Stimulated activated CD4-positive, alpha-beta T cell treated with anti-CD3 and anti-CD28 coated beads, Interleukin-4, amount 100 ng/mL, for 1 hour (primary cell): Measurements from ENCODE around the gene AMOTL2.

ENCODE experiments used
- DNase-seq: peaks from one replicate; pipeline ENCODE4 v3.0.0-alpha.2; 2020

AMOTL2 gene

DNA sequence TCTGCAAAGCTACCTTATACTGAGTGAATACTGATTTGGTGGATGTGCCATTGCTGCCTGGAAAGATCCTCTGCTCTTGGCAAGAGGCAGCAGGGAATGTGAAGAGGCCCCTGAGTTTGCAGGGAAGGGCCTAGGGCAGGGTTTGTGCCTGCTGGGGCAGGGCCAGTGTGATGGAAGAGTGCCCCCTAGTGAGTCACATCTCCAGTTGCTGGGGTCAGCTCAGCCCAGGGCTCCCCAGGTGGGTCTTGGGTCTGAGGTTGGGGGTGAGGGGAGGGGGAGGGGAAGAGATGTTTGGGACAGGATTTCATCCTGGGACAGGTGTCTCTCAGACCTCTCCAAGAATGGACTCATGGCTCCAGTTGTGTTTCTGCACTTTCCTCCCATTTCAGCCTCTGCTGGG, 4.1 kb upstream of the AMOTL2 start:
- no peak for DNase-seq

DNA sequence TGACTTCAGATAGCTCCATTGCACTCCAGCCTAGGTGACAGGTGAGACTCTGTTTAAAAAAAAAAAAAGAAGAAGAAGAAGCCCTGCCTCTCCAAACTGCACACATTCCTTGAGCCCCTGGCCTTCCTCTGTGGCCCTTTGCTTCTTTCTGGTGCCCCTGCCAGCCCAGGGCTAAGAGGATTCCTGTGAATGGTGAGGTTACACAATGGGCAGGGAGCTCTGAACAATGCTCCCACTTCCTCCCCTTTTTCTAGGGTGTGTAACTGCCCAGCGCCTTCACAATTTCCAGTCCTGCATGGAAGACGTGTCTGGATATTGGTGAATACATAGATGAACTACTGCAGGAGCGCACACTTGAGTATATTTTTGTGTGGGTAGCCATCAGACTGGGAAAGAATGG, 3.6 kb upstream of the AMOTL2 start:
- no peak for DNase-seq

DNA sequence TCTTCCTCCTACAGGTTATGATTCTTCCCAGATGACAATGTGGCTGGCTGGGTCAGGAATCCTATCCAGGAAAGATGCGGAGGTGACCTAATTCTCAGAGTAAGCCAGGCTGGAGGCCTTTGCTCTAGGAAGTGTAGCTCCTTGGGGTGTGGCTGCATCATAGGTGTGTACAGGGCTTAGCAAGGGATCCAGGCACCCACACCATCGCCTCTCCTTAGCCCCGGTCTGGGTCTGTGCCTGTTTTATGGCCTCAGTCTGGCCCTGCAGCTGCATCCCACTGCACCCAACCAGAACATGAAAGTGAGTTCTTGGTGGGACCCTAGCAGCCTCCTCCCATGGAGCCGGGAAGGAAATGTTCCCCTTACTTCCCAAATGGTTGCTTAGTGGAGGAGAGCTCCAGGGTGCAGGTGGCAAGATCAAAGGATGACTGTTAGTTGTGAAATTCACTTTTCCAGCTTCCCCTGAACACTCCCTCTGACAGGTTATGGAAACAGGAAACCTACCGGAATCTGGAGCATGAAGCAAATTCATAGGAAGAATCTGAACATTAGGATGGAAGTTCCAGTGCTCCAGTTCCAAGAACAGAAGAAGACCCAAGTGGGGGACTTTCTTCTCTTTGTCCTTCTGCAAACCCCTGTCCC, 2.7 kb upstream of the AMOTL2 start:
- DNase-seq = no peak

DNA sequence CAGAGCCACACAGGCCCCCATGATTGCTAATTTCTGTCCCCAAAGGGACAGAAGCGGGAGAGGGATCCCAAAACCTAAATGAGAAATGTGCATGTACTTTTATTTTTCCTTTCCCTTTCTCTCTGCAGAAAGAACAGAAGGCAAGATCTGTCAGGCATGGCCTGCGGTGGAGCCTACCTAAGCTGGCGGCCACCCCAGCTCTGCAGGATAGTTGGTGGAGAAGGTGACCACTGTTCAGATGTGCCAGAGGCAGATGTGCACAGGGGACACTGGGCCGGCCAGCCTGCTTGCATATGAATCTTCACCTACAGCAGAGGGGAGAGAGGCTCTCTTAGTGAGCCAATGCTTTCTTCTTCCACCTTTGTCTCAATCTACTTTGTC, 2.1 kb upstream of the AMOTL2 start:
- DNase-seq = no peak

DNA sequence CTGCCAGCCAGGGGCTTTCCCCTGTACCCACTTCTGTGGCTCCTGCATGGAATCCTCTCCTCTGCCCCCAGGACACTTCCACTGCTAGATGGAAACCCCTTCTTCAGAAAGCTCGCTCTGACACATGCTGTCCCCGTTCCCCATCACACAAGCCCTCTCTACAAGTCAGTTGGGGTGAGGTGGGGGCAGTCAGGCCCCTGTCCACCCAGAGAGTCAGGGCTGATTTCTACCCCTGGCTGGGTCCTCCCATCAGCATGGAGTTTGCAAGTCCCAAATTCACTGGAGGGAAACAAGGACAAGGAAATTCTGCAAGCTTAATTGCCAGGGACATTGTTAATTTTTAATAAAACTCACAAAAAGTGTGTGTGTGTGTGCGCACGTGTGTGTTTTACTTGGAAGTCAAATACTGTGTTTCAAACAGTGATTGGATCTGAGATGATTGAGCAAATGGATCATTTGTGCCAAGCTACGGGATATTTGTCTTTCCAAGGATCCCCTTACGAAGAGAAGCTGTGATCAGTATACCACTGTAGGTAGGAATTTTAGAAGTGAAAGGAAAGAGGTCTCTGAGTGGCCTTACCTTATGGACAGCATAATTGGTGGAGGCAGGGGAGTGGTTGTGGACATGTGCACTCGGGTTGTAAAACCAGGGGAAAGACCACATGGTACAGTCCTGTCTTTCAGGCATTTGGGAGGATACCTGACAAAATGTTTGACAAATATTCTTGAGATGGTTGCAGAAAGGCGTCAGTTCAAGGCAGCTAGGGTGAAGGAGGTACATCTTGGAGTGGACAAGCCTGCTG, 1.5 kb upstream of the AMOTL2 start:
- no peak for DNase-seq

DNA sequence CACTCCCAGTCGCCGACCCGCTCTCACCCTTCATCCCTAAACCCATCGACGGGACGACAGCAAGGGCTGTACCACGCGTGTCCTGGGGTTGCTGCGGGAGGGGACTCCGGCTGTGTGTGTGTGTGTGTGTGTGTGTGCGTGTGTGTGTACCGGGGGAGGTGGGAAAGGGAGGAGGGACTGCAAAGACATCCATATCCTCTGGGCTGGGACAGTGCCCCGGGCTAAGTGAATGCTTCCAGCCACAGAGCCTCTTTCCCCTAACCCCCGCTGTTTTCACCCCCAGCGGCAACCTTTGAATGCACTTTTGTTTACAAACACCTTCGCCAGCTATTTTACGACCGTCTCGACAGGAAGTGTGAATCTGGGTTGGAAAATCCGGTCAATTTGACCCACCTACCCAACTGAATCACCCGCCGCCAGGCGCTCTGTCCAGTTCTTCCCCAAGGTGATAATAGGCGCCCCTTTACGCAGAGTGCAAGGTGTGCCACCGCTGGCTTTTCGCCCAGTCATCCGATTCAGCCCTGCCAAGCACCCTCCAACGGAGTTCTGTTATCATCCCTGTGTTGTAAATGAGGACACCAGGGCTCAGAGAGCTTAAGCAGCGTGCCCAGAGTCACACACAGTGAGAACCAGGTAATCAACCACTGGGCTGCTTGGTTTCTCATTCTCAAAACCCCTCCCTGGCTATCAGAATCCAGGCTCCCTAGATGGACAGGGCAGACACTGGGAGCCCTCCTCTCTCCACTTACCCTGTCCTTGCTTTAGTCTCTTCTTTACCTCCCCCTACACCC, 739 bp upstream of the AMOTL2 start:
- no peak for DNase-seq

DNA sequence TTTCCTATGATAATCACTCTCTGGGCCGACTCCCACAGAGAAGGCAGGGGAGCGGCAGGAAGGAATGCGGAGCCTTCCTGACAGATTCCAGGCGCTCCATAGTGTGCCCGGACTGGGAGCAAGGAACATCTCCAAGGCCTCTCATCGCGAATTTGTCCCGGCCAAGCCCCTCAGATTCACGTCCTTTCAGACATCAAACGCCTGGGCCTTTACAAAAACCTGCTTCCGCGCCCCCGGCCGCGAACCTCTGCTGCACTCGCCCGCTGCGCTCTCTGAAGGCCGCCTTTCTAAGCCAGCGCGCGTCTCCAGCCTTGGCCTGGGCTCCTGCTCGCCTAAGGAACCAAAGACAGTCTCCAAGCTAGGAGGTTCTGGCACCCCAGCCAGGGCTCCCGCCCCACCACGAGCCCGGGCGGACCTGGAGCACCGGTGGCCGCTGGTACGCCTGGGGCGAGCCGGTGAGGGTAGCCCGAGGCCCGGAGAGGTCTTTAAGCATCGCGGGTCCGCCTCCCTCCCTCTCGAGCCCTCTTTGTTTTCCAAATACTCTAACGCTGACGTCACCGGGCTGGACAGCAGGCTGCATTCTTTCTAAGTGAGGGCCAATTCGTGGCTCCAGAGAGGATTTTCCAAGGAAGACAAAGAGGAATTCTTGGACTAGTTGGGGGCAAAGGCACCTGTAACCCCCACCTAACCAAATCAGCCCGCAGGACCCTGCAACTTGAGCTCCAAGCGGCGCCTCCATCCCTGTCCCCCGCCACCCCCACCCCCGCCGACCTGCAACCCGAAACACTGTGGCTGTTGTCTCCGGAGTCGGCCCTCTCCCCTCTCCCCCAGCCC, 759 bp downstream of the AMOTL2 start:
- no peak for DNase-seq

DNA sequence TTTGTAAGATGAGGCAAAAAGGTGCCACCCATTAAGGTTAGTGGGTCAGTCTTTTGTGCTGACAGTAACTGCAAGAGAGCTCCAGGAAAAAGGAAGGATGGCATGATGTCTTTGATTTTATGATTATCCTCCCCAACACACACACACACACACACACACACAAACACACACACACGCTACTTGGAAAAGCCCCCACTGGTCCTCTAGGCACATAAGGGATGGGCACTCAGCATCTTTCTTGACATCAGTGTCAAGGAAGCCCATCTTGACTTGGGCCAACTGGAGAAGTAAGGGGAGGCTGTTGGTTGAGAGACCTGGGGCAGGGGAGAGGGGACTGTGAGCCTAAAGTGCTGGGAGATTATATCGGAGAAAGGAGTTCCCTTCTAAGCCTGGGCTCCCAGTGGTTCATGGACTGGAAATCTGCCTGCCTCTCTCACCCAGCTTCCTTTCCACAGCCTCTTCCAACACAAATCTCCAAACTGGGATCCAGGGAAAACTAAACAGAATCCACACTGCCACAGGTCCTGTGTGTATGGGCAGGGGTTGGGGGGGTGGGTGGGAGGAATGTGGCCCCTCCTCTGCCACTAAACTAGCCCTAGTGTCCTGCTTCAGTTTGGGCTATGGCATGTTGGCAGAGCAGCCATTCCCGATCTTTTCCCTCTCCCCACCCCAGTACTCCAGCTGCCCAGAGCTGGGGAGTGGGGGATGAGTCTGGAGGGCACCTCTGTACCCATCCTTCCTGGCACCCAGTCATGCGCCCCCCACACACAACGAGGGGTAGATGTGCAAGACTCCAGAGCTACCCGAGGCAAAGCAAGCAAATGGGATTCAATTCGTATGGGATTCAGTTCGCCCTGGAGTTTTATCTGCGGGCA, 1.6 kb downstream of the AMOTL2 start:
- DNase-seq = no peak

DNA sequence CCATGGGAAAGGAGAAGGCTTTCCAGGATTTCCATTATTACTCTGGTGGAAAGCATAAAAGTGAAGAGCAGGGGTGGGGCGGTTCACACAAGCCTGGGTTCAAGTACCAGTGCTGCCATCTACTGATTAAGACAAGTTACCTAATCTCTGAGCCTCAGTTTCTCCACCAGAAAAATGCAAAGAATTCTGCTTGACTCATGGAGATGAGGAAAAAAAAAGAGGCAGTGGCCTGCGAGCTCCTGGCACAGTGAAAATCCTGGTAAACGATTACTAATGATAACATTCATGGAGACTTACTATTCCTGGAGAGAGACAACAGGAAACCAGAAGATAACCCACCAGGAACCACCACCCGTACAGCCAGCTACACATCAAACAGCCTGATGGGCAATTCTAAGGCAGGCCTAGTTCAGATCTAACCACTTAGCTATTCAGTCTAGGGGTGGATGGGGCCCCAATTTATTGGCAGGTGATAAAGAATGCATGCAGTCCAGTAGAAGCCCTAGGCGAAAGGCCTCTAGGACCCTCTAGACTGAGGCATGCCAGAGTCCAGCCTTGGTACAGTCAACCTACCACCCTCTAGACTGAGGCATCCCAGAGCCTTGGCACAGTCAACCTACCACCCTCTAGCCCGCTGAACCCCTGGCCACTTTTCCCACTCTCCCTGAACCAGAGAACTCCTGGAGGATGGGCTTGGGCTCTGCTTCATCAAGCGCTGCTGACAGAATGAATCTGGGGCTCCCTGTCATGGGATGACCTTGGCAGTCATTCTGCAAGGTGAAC, 2.5 kb downstream of the AMOTL2 start:
- no peak for DNase-seq

DNA sequence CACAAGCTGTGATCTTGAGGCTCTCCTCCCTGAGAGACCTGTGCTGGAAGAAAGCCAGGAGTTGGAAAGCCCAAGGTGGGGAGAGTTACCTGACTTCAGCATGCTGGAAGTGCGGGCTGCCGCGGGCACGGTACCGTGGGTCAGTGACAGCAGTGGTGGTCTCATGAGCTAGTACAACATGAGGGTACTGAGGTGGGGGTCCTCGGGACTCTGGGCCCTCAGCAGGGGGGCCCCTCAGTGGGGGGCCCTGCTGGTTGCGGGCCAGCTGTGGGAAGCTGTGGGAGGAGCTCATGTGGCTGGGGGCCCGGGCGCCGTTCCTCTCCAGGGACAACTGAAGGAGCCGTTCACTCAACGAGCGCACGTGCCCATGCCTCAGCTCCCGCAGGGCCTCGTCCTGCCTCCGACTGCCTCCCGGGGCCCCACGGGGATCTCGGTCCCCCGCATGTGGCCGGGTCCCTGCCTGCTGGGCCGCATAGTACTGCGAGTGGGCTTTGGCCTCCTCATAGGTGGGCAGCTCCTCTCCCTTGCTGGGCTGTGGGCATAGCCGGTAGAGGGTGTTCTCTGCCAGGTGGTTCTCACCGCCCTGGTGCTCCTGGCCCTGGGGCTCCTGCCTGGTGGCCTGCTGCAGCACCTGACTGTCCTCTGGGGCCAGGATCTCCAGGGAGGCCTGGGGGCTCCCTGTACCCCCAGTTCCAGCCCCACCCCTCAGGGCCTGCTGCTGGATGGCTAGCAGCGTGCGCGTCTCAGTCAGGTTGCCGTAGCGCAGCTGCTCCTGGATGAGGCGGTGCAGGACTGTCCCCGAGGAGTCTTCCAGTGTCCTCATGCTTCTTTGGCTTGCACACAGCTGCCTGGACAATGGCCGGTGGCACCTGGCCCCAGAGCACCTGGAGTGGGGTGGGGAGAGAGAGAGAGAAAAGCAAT, 3.4 kb downstream of the AMOTL2 start:
- no peak for DNase-seq

DNA sequence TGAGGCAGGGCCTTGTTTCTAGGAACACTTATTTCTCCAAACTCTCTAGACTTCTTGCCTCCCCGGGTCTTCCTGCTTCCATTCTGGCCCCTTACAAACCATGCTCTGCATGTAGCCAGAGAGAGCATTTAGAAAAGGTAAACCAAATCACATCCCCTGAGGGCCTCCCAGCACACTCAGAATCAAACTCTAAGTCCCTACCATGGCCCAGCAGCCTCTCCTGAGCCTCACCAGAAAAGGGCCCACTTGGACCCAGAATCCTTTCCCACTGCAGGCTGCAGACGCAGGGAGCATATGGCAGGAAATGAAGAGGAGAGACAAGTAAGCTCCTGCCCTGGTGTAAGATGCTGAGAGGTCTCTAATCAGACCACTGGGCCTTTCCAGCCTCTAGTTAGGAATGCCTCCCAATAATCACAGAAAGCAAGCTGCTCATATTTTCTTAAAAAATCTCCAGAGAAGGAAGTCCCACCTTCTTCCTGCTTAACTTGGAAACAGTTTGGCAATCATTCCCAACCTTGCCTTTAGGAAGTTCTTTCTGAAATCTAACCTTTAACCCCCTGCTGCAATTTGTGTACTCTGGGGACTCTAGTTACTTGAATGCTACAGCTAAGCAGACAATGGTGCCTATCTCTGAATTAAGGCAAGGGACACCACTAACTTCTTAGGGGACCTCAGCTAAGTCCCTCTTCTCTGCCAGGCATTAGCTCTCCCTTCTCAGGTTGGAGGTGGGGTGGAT, 4.2 kb downstream of the AMOTL2 start:
- DNase-seq = no peak

DNA sequence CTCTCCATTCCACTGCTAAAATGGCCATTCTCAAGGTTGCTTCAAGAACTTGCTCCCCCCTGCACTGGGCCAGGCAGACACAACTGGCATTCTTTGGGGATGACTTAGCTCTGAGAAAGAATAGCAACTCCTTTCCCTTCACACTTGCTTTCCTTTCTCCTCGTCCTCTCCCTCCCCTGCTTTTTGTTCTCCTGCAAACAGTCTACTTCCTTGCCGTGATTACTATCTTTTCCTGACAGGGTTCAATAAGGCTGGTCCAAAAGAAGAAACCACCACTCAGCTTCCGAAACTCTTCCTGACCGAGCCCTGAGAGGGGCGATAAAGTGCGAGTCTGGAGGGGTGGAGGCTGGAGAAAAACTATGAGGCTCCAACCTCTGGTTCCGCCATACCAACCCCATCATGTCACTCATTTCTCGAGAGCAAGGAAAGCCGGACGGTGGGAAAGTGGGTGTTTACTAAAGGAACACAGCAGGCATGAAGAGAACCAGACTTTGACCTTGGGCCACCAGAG, 5.0 kb downstream of the AMOTL2 start:
- DNase-seq = no peak

DNA sequence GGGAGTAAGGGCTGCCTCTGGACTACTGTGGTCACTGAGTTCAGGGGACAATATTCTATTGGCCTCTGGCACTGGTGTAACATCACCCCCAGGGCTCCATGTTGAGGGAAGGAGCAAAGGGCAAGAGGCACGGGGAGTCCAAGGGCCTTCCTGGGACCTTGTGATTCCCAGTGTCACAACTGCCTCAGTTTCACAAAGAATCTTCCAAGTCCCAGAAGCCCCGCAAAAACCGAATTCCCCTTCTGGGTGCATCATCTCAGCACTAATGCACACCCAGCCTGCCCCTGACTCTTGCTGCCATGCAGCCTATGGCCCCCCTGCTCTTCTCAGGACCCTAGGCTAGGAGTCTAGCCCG, 5.5 kb downstream of the AMOTL2 start:
- DNase-seq = no peak

DNA sequence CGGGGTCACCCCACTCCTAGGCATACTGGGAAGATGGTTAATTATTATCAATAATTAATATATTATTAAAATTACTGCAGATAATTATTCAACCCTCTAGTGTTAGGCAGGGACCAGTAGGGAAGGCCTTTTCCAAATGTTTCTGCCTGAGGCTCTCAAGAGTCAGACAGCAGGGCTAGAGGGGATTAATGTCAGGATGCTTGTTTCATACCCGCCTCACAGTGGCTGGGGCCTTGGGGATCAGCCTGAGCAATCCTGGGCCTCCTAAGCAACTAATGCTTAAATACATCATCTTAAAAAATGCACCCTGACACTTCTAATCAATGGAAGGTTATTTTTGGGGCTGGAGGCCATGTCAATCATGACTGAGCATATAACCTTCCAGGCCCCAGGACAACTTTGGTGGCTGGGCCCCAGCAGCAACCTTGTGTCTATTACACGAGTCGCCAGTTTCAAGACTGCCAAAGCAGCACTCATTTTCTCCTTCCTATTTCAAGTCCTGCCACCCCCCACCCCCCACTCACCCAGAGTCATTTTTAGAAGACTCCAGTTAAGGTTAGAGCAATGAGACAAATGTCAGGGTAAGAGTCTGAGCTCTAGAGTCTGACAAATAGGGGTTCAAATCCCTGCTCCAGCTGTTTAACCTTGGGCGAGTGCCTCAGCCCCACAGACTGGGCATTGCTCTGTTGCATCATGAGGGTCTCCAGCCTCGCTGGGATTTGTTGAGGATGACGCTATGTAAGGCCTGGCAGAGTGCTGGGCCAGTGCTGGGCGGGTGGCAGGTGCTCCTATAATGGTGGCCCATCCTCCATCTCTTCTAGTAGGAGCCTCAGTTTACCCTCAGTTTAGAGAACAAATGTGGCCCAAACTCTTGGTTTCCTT, 6.1 kb downstream of the AMOTL2 start:
- DNase-seq = no peak

DNA sequence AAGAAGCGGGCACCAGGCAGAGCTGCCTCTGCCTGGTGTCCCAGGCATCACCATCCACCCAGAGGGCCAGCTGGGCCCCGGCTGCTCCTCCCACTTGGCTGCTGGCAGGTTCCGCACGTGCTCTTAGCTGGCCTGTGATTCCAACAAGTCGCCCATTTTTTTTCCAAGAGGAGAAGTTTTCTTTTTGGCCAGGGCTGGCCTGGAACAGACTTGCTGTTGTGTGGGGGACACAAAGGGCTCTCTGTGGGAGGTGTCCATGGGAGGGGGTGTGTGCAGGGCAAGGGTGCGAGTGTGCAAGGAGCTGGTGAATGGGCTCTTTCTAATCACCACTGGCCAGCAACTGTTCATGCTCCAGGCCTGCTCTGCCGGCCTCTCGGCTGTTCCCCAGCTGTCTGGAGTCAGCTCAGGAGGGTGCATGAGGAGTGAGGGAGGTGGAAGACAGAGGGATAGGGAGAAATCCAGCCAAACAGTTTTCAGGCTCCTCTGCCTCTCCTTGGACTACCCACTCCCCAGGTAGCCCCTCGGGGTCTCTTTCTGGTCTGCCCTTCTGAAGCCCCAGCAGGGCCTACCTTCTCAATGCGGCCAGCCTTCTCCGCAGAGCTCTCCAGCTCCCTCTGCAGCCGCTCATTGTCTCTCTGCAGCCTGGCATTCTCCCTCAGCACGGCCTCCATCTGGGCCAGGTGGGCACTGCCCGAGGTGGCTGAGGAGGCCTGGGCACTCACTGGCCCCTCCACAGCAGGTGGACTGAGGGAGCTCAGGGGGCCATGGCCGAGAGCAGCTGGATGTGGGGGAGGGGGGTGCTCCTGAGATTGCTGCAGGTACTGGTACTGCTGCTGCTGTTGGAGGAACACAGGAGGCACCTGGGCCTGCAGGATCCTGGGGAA, 7.1 kb downstream of the AMOTL2 start:
- DNase-seq = no peak

DNA sequence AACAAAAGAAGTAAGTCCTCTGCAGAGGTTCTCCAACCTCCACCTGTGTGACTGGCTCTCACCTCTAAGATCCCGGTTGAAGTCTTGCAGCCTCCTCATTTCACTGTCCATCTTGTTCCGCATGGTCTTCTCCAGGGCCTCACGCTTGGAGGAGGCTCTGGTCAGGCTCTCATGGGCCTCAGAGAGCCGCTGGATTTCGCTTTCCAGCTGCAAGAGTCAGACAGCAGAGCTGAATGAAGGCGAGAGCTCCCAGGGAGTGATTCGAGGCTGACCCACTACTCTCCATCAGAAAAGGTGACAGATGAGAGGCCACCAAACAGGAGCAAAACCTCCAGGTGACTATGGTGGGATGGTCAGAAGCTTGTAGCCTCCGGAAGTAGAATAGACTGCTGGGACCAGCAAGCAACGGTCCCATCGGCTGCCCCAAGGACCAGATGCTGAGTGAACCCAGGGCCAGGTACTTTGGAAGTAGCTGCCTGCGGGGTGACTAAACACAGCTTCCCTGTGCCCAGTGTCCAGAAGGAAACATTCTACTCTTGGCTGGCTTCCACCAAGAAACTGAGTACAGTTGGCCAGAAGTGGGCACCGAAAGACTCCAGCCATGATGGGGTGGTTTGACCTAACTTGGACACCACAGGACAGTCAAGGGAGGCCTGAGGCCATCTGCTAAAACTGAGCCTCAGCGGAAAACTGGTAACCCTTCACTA, 7.9 kb downstream of the AMOTL2 start:
- no peak for DNase-seq

DNA sequence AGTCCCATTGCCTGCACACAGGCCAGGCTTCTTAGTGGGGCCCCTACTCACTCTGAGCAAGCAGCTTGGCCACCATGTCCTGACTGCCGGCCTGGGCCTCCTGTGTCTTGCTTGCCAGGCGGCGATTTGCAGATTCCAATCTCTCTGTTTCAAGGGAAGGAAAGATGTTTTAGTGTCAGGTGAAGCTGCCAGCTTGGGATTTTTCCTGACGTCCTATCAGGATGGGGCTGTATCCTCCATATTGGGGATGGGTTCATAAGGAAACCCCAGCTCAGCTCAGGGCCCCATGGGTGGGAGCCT, 8.5 kb downstream of the AMOTL2 start:
- DNase-seq = no peak
